T-cell (primary cell): ENCODE results near the gene RRM2. TPM values are rescaled to one million over a fixed set of nuclear protein-coding genes. Genes with fewer than 3 reads are reported as not detected.

Experiments used
- ATAC-seq, 4 experiments: fragments of 200-7000 bp in 3 of 4; fragments of 150-1000 bp in 1 of 4; cut with Tn5 transposase; replicated peaks in 1 of 4; 1 replicate in 3 of 4; 2 replicates in 1 of 4; pipeline ENCODE4 v1.10.0; 2021; ENCODE audit warnings: moderate library complexity in 3 of 4, mild to moderate bottlenecking in 2 of 4, moderate number of reproducible peaks in 1 of 4
- CTCF ChIA-PET, 2 donors: fragments of 300-600 bp; sonication (Branson Sonifier 250); formaldehyde crosslinking; loops; one replicate each; lab custom pipeline; 2022; ENCODE audit warnings: antibody characterized with exemption in 2 of 2; lab: Charles Lee
- POLR2A ChIA-PET, 2 donors: fragments of 300-600 bp; sonication (Branson Sonifier 250); formaldehyde crosslinking; loops; one replicate each; lab custom pipeline; 2022; ENCODE audit warnings: antibody characterized with exemption in 2 of 2; lab: Charles Lee
- DNase-seq, 35 experiments: peaks; one replicate each; pipeline versions ENCODE4 v3.0.0 to v3.0.0-alpha.2; 2013 to 2023
- H3K27ac ChIP-seq: one replicate; pipeline ENCODE4 v1.5.1; 2013; ENCODE audit warnings: low read length
- H3K27me3 ChIP-seq, 2 experiments: replicated peaks in 1 of 2; 1 replicate in 1 of 2; 2 replicates in 1 of 2; pipeline versions ENCODE4 v1.6.1 to v1.7.0; 2013; ENCODE audit warnings: low read length in 1 of 2, mixed read lengths in 1 of 2; ENCODE audit not compliant: control insufficient read depth in 2 of 2, insufficient read depth in 2 of 2; ENCODE audit errors: extremely low read depth in 1 of 2
- H3K36me3 ChIP-seq, 2 donors: 1 replicate in 1 of 2; 2 replicates in 1 of 2; pipeline versions ENCODE4 v1.6.1 to v1.7.0; 2013; ENCODE audit warnings: low read length in 1 of 2; ENCODE audit not compliant: control insufficient read depth in 2 of 2, insufficient read depth in 1 of 2; ENCODE audit errors: extremely low read depth in 1 of 2
- H3K4me1 ChIP-seq, 2 experiments: 1 replicate in 1 of 2; 2 replicates in 1 of 2; pipeline versions ENCODE4 v1.6.1 to v1.7.0; 2013; ENCODE audit warnings: low read length in 2 of 2, mixed read lengths in 1 of 2; ENCODE audit not compliant: insufficient read depth in 2 of 2, control insufficient read depth in 1 of 2; ENCODE audit errors: extremely low read depth in 1 of 2
- H3K4me3 ChIP-seq, 2 donors: 1 replicate in 1 of 2; 2 replicates in 1 of 2; pipeline versions ENCODE4 v1.5.1 to v1.7.0; 2013; ENCODE audit warnings: mild to moderate bottlenecking in 2 of 2, low read length in 1 of 2, moderate library complexity in 1 of 2; ENCODE audit not compliant: control insufficient read depth in 1 of 2; ENCODE audit errors: extremely low read depth in 1 of 2
- H3K9me3 ChIP-seq: 2 replicates; pipeline ENCODE4 v1.7.0; 2013
- H3K27ac Mint-ChIP-seq, 2 donors: one replicate each; pipeline ENCODE4 v1.8.0; 2020 to 2021; ENCODE audit warnings: mild to moderate bottlenecking in 2 of 2, mixed read lengths in 2 of 2
- H3K27me3 Mint-ChIP-seq, 2 donors: one replicate each; pipeline ENCODE4 v1.8.0; 2021 to 2022; ENCODE audit warnings: mixed read lengths in 2 of 2
- H3K36me3 Mint-ChIP-seq: one replicate; pipeline ENCODE4 v1.8.0; 2021; ENCODE audit warnings: mixed read lengths
- H3K4me1 Mint-ChIP-seq, 3 donors: one replicate each; pipeline ENCODE4 v1.8.0; 2020 to 2022; ENCODE audit warnings: mixed read lengths in 3 of 3, mild to moderate bottlenecking in 1 of 3
- H3K4me3 Mint-ChIP-seq, 3 donors: one replicate each; pipeline ENCODE4 v1.8.0; 2020 to 2022; ENCODE audit warnings: mild to moderate bottlenecking in 3 of 3, mixed read lengths in 3 of 3, moderate library complexity in 3 of 3
- H3K9me3 Mint-ChIP-seq, 3 donors: one replicate each; pipeline ENCODE4 v1.8.0; 2020 to 2022; ENCODE audit warnings: mixed read lengths in 3 of 3
- WGBS: methylation state at CpG from one replicate; pipeline ENCODE4 v1.1.5; 2013; ENCODE audit warnings: missing lambda C conversion rate; ENCODE audit not compliant: insufficient coverage; 5-methylcytosine and 5-hydroxymethylcytosine counted together
- total RNA-seq, 35 experiments: library from RNA in 6 of 35; stranded (reverse) in 6 of 35; fragments of 120-200 nt in 1 of 35; gene quantifications; one replicate each; pipeline versions ENCODE4 v1.2.1 to v1.2.4 and lab custom pipeline; 2013 to 2026

RRM2 gene
- total RNA-seq, 5 donors from 2014 or later (not counting 1 experiment from before 2014, with no cell fraction given): 2.6 to 10.4 (median 3.0) TPM

DNA sequence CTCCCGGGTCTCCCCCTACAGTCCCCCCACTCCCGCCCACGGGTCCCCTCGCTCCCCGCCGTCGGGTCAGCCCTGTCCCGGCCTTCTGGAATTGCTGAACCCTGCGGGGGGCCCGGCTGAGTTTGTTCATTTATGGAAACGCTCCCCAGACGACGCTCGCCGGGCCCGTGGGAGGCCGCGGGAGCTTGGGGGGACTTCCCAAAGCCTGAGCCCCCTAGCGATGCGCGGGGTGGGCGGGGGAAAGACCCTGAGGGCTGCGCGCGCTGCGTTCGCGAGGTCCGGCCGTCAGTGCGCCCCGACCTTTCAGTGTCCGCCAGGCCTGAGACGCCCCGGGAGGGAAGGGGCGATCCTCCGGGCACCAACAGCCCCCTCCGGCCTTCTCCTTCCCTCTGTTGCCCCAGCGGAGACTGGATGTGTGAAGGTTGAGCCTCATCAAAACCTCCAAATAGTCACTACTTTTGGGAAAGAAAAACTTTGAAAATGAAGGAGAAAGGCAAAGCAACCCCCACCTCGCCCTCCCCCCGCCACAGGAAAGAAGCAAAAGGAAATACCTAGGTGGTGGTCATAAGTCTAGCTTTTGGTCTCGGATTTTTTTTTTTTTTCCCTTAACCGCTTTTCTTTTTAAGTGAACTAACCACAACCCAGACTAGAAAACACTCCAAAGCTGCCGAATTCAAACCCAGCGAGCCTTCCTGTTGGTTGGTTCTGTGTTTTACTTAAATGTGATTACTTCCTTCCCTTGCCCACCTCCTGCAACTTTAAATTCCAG, 41.8 kb upstream of the RRM2 start:
- Mint-ChIP-seq H3K27me3 (peaks cover 64 to 81% of the 10 kb centered on the region in 2 donors), H3K4me3 (peak overlapping the region; percentile 56 to 69 (median 67)), H3K4me1 (peaks cover 13 to 18% (median 14%) of the 10 kb centered on the region in 3 donors), H3K9me3 (no peaks in the 10 kb centered on the region), H3K27ac (peak overlapping the region in 1 of 2 donors; percentile 15), H3K36me3 (no peaks in the 10 kb centered on the region)
- H3K4me1 ChIP-seq: peaks cover 7 to 28% of the 10 kb centered on the region in 2 experiments
- DNase-seq (peak in 14 of 35 experiments; percentile 3 to 67 (median 21)), ATAC-seq (peak in 2 of 4 experiments; percentile 33 to 69)
- no peaks in the 10 kb centered on the region for H3K36me3 ChIP-seq
- ChIA-PET POLR2A (no interaction called here), CTCF (interaction anchor here (0.6 to 1.4 kb wide), 5 partner anchors 8 to 1901 kb away, joined by 3 to 8 read pairs (median 4); no protein-coding TSS in a partner anchor)
- peak overlapping the region; percentile 32 to 64 for H3K4me3 ChIP-seq
- peaks cover 9 to 81% of the 10 kb centered on the region in 2 experiments for H3K27me3 ChIP-seq
- no peak overlapping the region for H3K27ac ChIP-seq
- H3K9me3 ChIP-seq: no peaks in the 10 kb centered on the region
- WGBS: 1% methylated on average over 15 of the region's 45 CpGs

DNA sequence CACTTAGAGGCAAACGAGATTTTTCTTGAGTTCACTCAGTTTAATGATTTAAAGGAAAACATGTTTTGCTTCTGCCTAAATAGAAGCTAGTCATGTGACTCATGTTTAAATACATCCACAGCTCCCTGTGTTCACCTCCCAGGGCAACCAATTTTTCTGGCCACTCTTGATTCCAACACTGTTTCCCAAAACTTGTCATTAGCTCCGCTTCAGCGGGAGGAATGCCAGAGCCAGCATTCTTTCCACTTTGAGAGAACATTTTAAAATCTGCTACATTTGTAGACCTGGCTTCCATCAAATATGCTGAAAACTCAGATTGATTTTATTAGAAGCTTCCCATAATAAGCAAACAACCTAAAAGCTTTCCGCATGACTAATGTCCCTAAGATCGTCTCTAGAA, 39.5 kb upstream of the RRM2 start:
- Histone ChIP-seq H3K4me1 (peaks cover 7 to 28% of the 10 kb centered on the region in 2 experiments), H3K27ac (no peak overlapping the region), H3K36me3 (no peaks in the 10 kb centered on the region), H3K9me3 (no peaks in the 10 kb centered on the region), H3K4me3 (no peak overlapping the region), H3K27me3 (peaks cover 8 to 72% of the 10 kb centered on the region in 2 experiments)
- Mint-ChIP-seq H3K4me1 (peaks cover 13 to 18% (median 14%) of the 10 kb centered on the region in 3 donors), H3K27ac (no peak overlapping the region), H3K9me3 (no peaks in the 10 kb centered on the region), H3K4me3 (no peak overlapping the region), H3K27me3 (peaks cover 59 to 80% of the 10 kb centered on the region in 2 donors), H3K36me3 (no peaks in the 10 kb centered on the region)
- ATAC-seq (no peak), DNase-seq (no peak)
- ChIA-PET POLR2A (interaction anchor here in 1 of 2 donors (0.6 kb wide), 1 partner anchor 527 kb away, joined by 6 read pairs; no protein-coding TSS in a partner anchor), CTCF (interaction anchor here (0.5 to 1.2 kb wide), 4 partner anchors 8 to 326 kb away, joined by 3 to 7 read pairs (median 5); no protein-coding TSS in a partner anchor)
- 100% methylated on average over 3 of the region's 5 CpGs for WGBS

DNA sequence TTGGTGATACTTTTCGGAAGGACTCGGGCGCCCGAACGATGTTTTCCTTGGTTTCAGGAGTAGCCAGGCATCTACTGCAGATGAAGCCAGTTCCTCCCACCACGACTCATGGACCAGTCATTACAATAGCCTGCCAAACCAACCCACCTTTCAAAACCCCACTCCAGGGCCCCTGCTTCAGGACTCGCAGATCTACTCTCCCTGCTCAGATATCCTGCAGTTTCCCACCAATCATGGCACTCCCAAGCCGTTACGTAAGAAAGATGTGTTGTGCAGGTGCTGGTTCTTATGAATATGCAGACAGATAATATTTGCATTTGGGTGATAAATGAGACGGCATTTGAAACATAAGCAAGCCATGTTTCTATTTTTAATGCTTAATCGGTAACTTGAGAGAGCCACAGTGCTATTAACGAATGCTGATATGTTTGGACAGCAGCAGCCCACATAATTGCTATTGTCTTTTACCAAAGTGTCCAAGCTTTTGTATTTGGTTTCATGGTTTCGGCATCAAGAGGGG, 38.8 kb upstream of the RRM2 start:
- peaks cover 3 to 72% of the 10 kb centered on the region in 2 experiments for H3K27me3 ChIP-seq
- no peak for DNase-seq
- H3K27ac Mint-ChIP-seq: peak overlapping the region in 1 of 2 donors; percentile 8

DNA sequence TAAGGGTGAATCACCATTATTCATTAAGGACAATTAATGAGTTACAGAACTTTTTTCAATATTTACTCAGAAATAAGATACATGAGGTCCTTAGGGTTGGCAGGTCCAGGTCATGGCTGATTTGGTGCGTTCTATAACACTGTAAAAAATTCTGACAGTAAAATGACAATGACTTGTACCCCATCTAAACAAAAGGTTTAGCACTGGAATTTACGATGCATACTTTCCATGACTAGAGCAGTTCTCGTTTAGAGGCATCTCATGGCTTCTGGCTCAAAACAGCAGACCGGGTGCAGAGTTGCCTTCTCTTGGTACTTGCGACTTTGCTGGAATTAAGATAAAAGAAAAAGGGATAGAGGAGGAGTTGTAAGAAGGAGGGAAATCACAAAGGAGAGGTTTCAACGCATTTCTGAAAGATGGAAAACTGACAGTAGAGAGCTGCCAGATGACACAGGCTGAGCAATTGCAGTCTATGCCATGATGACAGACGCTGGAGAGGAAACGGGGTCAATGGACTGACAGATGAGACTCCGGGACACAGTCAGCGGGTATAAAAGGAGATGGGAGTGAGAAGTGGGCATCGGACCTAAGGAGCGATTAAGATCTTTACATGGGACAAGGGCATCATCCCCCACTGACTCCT, 38.2 kb upstream of the RRM2 start:
- Histone ChIP-seq H3K4me1 (peaks cover 7 to 23% of the 10 kb centered on the region in 2 experiments), H3K4me3 (no peak overlapping the region), H3K36me3 (no peaks in the 10 kb centered on the region), H3K27me3 (peaks cover 3 to 72% of the 10 kb centered on the region in 2 experiments), H3K27ac (no peak overlapping the region), H3K9me3 (no peaks in the 10 kb centered on the region)
- ChIA-PET CTCF (interaction anchor here in 1 of 2 donors (0.5 to 0.7 kb wide), 2 partner anchors 13 to 65 kb away, joined by 3 read pairs; no protein-coding TSS in a partner anchor), POLR2A (interaction anchor here in 1 of 2 donors (0.6 kb wide), 1 partner anchor 36 kb away, joined by 5 read pairs; no protein-coding TSS in a partner anchor)
- DNase-seq: no peak
- no peak for ATAC-seq
- WGBS: 43% methylated on average over 6 of the region's 12 CpGs
- H3K4me1 Mint-ChIP-seq: peaks cover 7 to 12% (median 11%) of the 10 kb centered on the region in 3 donors
- H3K36me3 Mint-ChIP-seq: no peaks in the 10 kb centered on the region
- no peaks in the 10 kb centered on the region for H3K9me3 Mint-ChIP-seq
- peaks cover 49 to 72% of the 10 kb centered on the region in 2 donors for H3K27me3 Mint-ChIP-seq
- H3K27ac Mint-ChIP-seq: peak overlapping the region in 1 of 2 donors; percentile 72
- H3K4me3 Mint-ChIP-seq: no peak overlapping the region

More for the DNA sequence above, 38.8 kb upstream of the RRM2 start:
- peaks cover 13 to 18% (median 14%) of the 10 kb centered on the region in 3 donors for H3K4me1 Mint-ChIP-seq
- Histone ChIP-seq H3K27ac (no peak overlapping the region), H3K36me3 (no peaks in the 10 kb centered on the region), H3K9me3 (no peaks in the 10 kb centered on the region), H3K4me1 (peaks cover 7 to 28% of the 10 kb centered on the region in 2 experiments), H3K4me3 (no peak overlapping the region)
- no peak overlapping the region for H3K4me3 Mint-ChIP-seq
- POLR2A ChIA-PET: interaction anchor here in 1 of 2 donors (0.6 kb wide), 1 partner anchor 527 kb away, joined by 6 read pairs; no protein-coding TSS in a partner anchor
- CTCF ChIA-PET: interaction anchor here (0.5 to 1.2 kb wide), 3 partner anchors 9 to 325 kb away, joined by 3 to 6 read pairs (median 4); no protein-coding TSS in a partner anchor
- peaks cover 54 to 75% of the 10 kb centered on the region in 2 donors for H3K27me3 Mint-ChIP-seq
- 76% methylated on average over 8 of the region's 13 CpGs for WGBS
- H3K9me3 Mint-ChIP-seq: no peaks in the 10 kb centered on the region
- no peaks in the 10 kb centered on the region for H3K36me3 Mint-ChIP-seq
- ATAC-seq: no peak

DNA sequence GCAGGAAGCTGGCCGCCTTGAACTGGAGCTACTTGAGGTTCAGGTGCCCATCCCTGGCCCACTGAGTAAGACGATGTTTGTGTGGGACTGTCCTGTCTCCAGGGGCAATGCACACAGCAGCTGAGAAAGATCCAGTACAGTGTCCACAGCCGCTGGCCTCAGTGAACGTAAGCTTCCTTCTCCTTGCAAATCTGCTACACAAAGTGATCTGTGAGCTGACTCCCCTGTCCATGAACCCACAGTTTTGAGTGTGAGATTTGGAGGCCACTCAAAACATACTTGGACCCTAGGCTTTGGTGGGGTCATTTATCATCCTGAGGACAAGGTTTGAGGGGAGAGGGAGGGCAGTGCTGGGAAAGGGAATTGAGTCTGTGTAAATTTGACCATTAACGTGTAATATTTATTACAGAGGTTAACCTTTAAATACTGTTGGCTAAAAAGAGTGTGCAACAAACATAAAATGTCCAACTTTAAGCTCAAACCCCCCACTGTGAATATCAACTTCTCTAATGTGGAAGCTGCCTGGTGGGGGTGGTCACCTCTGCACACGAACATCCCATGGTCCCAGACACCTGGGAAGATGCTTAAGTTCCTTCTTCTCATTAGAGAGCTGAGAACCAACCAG, 37.4 kb upstream of the RRM2 start:
- Histone ChIP-seq H3K4me1 (peaks cover 7 to 20% of the 10 kb centered on the region in 2 experiments), H3K27me3 (peaks cover 3 to 72% of the 10 kb centered on the region in 2 experiments), H3K9me3 (no peaks in the 10 kb centered on the region), H3K27ac (no peak overlapping the region), H3K4me3 (no peak overlapping the region), H3K36me3 (no peaks in the 10 kb centered on the region)
- H3K9me3 Mint-ChIP-seq: no peaks in the 10 kb centered on the region
- no peak overlapping the region for H3K27ac Mint-ChIP-seq
- ChIA-PET POLR2A (interaction anchor here in 1 of 2 donors (0.6 kb wide), 2 partner anchors 19 to 37 kb away, joined by 3 to 5 read pairs; no protein-coding TSS in a partner anchor), CTCF (interaction anchor here (0.5 to 1.5 kb wide), 4 partner anchors 12 to 350 kb away, joined by 3 to 9 read pairs (median 3); no protein-coding TSS in a partner anchor)
- DNase-seq: no peak
- peaks cover 57 to 80% of the 10 kb centered on the region in 2 donors for H3K27me3 Mint-ChIP-seq
- ATAC-seq: no peak
- no peaks in the 10 kb centered on the region for H3K36me3 Mint-ChIP-seq
- 43% methylated on average over 2 of the region's 6 CpGs for WGBS
- H3K4me1 Mint-ChIP-seq: peaks cover 7 to 11% (median 11%) of the 10 kb centered on the region in 3 donors
- no peak overlapping the region for H3K4me3 Mint-ChIP-seq
